ENCODE measurements around the gene NUDT8.
"Not testable (repeated sequence)": the region's sequence is repeated elsewhere in the genome, so short reads cannot be mapped to it uniquely, and the experiment has no call there.

DNA sequence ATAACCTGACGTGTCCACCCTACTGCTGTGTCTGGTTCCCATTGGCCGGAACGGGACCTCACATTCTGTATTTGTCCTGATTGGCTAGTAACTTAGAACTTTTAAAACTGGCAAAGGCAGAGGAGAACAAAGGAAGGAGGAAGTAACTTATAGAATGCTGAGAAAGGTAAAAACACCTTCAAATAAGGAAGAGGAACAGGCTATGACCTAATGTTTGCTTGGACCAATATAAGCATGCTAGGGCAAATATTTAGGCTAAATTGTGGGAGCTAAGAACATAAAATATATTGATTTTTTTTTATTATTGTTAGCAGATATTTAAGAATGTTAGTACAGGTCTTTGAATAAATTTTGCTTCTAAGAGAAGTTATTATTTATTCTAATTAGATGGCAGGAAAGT, 7.7 kb upstream of the NUDT8 start:
- not testable (repeated sequence) for TF ChIP-seq POLR2A (IDR thresholded peaks at IDR 0.05)
- TF ChIP-seq, protein P1, sequence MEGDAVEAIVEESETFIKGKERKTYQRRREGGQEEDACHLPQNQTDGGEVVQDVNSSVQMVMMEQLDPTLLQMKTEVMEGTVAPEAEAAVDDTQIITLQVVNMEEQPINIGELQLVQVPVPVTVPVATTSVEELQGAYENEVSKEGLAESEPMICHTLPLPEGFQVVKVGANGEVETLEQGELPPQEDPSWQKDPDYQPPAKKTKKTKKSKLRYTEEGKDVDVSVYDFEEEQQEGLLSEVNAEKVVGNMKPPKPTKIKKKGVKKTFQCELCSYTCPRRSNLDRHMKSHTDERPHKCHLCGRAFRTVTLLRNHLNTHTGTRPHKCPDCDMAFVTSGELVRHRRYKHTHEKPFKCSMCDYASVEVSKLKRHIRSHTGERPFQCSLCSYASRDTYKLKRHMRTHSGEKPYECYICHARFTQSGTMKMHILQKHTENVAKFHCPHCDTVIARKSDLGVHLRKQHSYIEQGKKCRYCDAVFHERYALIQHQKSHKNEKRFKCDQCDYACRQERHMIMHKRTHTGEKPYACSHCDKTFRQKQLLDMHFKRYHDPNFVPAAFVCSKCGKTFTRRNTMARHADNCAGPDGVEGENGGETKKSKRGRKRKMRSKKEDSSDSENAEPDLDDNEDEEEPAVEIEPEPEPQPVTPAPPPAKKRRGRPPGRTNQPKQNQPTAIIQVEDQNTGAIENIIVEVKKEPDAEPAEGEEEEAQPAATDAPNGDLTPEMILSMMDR (IDR thresholded peaks at IDR 0.05), result not testable (repeated sequence)
